Adipose tissue (tissue), 3 donors: ENCODE measurements around the gene CFI. TPM values are rescaled to one million over a fixed set of nuclear protein-coding genes. Genes with fewer than 3 reads are reported as not detected.
A peak's percentile ranks its signal among the peaks of the same experiment; 100 is the strongest.

Source experiments
- H3K27ac ChIP-seq: one replicate; pipeline ENCODE4 v1.5.1; 2013; ENCODE audit warnings: low read depth, low read length
- WGBS, 3 donors: extraction: QIAGEN DNeasy Blood & Tissue Kit; methylation state at CpG; one replicate each; pipeline ENCODE4 v1.1.7; 2013; 5-methylcytosine and 5-hydroxymethylcytosine counted together
- polyA plus RNA-seq, 3 donors: library from polyadenylated mRNA; stranded (reverse); fragments of 200-250 nt; gene quantifications; one replicate each; pipeline ENCODE4 v1.2.3, GENCODE V29; 2013
- donor health status: healthy with polysubstance abuse.
- donor health status: Bipolar disorder and iron deficiency.
- donor health status: healthy.

The CFI gene
- polyA plus RNA-seq, 3 donors = 19.2 to 26.8 (median 21.4) TPM

GRCh38 chr4:109703664-109704361, 98.0 kb downstream of the CFI start:
- 2 to 6% (median 6%) methylated on average over 11 of the region's 11 CpGs for WGBS, 3 donors

GRCh38 chr4:109702950-109703663, 98.7 kb downstream of the CFI start, which contains the start of gene CASP6:
TSS of gene CASP6 (minus strand) at chr4:109703445. CDS start at chr4:109703395, 50 bp downstream.
- 0 to 1% (median 0%) methylated on average over 51 to 72 of the region's 72 CpGs for WGBS, 3 donors

More at GRCh38 chr4:109703664-109704361, 98.0 kb downstream of the CFI start:
- H3K27ac ChIP-seq = no peak overlapping the region

DNA sequence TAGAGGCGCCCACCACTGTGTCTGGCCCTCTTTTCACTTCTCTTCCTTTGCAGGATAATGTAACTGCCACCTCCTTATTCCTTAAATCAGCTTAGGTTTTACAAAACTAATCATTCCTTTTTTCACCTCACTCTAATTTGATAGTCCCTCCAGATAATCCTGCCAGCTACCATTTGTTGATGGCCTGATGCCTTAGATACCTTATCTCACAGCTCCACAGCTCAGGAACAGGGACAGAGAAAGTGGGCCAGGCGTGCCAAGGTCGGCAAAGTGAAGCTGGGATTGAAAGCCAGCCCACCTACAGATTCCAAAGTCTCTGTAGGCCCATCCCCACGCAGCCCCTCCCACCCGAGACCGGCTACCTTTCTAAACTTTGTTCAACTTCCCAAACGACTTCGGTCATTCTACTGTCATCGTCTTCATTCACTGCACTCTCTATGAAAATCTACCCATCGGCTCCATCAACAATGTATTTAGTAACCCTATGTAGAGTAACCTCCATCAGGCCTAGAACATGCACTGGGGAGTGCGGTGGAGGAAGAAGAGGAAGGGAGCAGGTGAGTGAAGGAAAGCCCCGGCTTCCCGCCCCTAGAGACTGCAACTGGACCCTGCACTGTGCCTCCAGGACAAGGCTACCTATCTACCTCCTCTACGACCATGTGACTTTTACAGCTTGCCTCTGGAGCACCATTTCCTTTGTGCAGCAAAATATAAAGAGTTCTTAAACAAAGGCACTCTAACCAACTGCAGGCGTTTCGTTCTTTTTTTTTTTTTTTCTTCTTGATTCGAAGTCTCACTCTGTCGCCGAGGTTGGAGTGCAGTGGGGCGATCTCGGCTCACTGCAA, 100.0 kb downstream of the CFI start:
- H3K27ac ChIP-seq = no peak overlapping the region
- WGBS, 3 donors = 25 to 40% (median 40%) methylated on average over 21 of the region's 21 CpGs

More at GRCh38 chr4:109702950-109703663, 98.7 kb downstream of the CFI start, which contains the start of gene CASP6:
- peak within 1 kb of the TSS; percentile 78 for H3K27ac ChIP-seq

DNA sequence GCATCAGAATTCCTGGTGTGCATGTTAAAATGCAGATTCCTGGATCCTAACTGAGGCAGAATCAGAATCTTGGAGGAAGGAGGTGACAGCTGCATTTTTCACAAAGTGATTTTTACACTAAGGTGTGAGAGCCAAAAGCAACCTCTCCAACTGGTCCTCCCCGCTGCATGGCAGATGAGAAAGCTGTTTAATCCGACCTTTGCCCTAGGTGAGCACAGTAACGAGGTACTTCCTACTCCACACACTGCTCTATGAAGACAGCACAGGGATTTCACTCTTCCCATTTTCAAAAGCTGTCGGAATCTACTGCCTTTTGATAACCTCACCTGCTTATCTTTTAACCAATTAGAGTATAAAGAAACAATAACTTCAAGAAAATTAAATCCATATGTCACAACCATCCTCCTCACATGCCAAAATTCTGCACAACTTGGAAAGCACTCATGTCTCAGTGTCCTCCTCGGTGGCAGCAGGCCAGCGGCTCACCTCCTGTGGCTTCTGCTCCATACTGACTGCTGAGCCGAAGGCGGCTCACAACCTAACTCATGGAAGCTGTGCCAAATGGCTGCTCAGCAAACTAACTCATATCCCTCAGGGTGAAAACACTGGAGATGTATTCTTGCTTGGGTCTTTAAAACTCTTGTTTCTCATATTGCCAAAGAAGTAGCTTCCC, 102.1 kb downstream of the CFI start:
- 60 to 83% (median 82%) methylated on average over 8 of the region's 8 CpGs for WGBS, 3 donors
- no peak overlapping the region for H3K27ac ChIP-seq

GRCh38 chr4:109698656-109699055, 103.1 kb downstream of the CFI start:
- no peak overlapping the region for H3K27ac ChIP-seq
- WGBS, 3 donors = 94 to 100% (median 98%) methylated on average over 1 of the region's 1 CpG

- no peak overlapping the region for H3K27ac ChIP-seq
- WGBS, 3 donors = 88 to 97% (median 92%) methylated on average over 1 of the region's 1 CpG
Observed at GRCh38 chr4:109691411-109691920, 110.3 kb downstream of the CFI start.

Other genes with a start within 250 kb of the CFI start
- gene MCUB, start 241.8 kb downstream of the CFI start, polyA plus RNA-seq = 10 to 100 TPM in 2 of 3 donors, 1 to 10 TPM in 1; 2.2 to 20.9 (median 17.6) TPM
- gene CASP6, start 98.6 kb downstream of the CFI start, polyA plus RNA-seq = 10 to 100 TPM in 2 of 3 donors, 1 to 10 TPM in 1; 8.0 to 17.3 (median 15.1) TPM
- 10 to 100 TPM; 11.0 to 42.5 (median 16.5) TPM for gene PLA2G12A, start 71.9 kb downstream of the CFI start, polyA plus RNA-seq
- gene GAR1, start 13.8 kb upstream of the CFI start, polyA plus RNA-seq = 10 to 100 TPM in 2 of 3 donors, 1 to 10 TPM in 1; 8.8 to 21.8 (median 20.5) TPM
- under 1 TPM in 1 of 3 donors, not detected in 2; 0.12 TPM for gene RRH, start 26.0 kb upstream of the CFI start, polyA plus RNA-seq
- gene LRIT3, start 46.1 kb upstream of the CFI start, polyA plus RNA-seq = under 1 TPM in 2 of 3 donors, not detected in 1; 0.08 to 0.10 TPM
- 10 to 100 TPM in 1 of 3 donors, under 1 TPM in 1, not detected in 1; 0.01 to 15.8 TPM for gene EGF, start 110.9 kb upstream of the CFI start, polyA plus RNA-seq